HG02623 (cell line): ENCODE data around the gene PLD2.

Source experiments
- ATAC-seq: cut with Tn5 transposase; IDR thresholded peaks from one replicate; pipeline ENCODE4 v1.9.1; 2021; ENCODE audit warnings: moderate library complexity; ENCODE audit not compliant: unreplicated experiment

PLD2 gene, protein sequence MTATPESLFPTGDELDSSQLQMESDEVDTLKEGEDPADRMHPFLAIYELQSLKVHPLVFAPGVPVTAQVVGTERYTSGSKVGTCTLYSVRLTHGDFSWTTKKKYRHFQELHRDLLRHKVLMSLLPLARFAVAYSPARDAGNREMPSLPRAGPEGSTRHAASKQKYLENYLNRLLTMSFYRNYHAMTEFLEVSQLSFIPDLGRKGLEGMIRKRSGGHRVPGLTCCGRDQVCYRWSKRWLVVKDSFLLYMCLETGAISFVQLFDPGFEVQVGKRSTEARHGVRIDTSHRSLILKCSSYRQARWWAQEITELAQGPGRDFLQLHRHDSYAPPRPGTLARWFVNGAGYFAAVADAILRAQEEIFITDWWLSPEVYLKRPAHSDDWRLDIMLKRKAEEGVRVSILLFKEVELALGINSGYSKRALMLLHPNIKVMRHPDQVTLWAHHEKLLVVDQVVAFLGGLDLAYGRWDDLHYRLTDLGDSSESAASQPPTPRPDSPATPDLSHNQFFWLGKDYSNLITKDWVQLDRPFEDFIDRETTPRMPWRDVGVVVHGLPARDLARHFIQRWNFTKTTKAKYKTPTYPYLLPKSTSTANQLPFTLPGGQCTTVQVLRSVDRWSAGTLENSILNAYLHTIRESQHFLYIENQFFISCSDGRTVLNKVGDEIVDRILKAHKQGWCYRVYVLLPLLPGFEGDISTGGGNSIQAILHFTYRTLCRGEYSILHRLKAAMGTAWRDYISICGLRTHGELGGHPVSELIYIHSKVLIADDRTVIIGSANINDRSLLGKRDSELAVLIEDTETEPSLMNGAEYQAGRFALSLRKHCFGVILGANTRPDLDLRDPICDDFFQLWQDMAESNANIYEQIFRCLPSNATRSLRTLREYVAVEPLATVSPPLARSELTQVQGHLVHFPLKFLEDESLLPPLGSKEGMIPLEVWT

DNA sequence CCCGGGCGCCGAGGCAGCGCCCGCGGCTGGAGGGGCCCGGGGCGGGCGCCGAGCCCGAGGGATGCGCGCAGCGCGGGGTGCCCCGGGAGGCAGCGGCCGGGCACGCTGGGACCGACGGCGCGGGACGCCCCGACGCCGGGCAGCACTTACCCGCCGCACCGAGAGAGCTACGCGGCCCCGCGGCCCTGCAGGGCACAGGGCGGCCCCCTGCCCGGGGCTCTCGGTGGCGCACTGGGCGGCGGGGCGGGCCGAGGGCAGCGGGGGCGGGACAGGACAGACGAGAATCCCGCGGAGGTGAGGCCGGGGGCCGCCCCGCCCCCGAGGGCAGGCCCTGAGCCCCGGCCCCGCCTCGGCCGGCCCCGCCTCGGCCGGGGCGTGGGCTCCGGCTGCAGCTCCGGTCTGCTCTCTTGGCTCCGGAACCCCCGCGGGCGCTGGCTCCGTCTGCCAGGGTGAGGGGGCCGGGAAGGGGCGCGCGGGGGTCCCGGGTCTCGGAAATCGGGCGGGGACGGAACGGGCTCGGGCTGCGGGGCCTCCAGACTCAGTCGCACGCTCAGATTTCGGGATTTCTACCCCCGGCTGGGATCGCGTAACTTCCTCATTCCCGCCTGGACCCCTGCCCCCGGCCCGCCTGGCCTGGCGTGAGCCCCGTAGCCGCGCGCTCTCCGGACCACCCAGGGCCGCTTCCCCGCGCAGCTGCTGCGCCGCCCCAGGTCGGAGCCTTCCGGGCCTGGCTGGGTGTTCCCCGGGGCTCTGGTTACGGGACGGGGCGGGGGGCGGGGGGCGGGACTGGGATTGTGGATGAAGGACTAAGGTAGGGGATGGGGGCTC, at the start of gene PLD2:
TSS of gene PLD2 (plus strand) at position 376 of the 828 bp plus-strand sequence. CDS start 621 bp downstream, outside the sequence.
- peak; percentile 92 for ATAC-seq

DNA sequence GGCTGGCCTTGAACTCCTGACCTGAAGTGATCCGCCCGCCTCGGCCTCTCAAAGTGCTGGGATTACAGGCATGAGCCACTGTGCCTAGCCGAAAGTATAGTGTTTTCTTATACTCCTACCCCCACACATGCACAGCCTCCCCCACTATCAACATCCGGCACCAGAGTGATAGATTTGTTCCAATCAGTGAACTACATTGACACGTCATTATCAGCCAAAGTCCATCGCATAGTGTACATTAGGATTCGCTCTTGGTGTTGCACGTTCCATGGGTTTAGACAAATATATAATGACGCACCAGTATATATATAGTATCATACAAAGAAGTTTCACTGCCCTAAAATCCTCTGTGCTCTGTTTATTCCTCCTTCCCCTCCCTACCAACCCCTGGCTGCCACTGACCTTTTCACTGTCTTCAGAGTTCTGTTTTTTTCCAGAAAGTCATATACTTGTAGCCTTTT, 47.1 kb upstream of the PLD2 start:
- no peak for ATAC-seq

DNA sequence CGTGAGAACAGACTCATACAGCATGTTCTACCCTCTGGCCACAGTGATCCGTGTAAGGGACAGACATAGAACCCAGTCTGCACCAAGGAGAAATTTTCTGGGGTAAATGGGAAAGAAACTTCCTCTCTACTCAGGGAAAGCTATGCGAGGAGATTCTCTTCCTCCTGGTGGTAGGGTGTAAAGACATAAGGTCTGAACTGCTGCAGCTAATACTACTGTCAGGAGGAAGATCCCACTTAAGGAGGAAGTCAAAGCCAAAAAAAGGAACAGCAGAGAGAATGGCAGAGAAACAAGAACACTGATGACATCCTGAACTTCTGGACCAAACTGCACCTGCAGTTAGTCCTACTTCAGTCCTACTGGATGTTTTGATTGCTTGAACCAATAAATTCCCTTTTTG, 42.4 kb upstream of the PLD2 start:
- no peak for ATAC-seq

DNA sequence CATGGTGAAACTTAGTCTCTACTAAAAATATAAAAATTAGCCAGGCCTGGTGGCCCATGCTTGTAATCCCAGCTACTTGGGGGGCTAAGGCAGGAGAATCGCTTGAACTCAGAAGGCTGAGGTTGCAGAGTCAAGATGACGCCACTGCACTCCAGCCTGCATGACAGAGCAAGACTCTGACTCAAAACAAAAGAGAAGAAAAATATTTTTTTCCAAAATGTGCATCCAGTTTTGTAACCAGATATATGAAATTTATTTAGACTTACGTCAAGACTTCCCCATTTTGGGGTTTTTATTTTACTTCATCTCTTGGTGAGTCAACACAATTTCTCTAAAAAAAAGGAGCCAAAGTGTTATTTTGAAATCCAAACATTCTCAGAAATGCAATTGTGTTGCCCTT, 40.8 kb upstream of the PLD2 start:
- ATAC-seq: no peak

DNA sequence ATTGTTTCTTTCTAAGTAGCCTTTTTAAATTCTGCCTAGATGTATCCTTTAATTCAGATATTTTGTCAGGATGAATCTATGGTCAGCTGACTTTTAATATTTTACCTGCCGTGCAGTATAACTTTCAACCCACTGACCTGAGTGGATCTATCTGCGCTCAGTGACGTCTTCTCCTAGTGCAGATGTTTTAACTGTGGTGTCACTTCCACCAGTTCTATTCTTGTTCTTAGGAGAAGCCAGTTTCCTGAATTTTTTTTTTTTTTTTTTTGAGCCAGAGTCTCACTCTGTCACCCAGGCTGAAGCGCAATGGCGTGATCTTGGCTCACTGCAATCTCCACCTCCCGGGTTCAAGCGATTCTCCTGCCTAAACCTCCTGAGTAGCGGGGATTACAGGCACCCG, 40.2 kb upstream of the PLD2 start:
- ATAC-seq: no peak

DNA sequence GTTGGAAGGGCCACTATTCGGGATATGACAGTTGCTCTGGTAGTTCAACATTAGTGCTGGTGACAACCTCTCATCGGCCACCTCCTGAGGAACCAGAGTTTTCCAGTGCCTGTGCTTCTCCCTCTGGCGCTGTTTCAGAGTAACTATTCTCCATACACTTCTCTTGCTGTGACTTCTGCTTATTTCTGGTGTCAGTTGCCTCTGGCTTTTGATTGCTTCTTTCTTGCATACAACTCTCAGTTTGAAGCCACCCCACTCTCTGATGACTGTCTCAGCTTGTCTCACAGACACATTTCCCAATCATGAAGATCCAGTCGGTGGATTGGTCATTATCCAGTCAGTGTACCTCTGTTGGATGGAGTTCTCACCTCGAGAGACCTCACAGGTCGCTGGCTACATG, 38.7 kb upstream of the PLD2 start:
- no peak for ATAC-seq

DNA sequence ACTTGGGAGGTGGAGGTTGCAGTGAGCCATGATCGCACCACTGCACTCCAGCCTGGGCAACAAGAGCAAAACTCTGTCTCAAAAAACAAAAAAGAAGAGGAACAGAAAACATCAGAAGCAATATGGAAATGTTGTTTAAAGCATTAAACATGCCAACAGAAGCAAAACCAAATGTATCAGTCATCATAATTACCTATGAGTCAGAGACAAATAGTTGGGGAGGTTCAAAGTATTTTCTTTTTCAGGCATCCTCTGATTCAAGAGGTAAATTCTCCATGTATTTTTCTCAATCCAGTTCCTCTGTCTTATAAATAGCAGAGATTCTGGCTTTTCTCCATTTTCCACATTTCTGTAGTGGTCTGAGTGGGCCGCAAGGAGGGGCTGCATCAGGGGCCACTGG, 37.3 kb upstream of the PLD2 start:
- ATAC-seq: no peak

DNA sequence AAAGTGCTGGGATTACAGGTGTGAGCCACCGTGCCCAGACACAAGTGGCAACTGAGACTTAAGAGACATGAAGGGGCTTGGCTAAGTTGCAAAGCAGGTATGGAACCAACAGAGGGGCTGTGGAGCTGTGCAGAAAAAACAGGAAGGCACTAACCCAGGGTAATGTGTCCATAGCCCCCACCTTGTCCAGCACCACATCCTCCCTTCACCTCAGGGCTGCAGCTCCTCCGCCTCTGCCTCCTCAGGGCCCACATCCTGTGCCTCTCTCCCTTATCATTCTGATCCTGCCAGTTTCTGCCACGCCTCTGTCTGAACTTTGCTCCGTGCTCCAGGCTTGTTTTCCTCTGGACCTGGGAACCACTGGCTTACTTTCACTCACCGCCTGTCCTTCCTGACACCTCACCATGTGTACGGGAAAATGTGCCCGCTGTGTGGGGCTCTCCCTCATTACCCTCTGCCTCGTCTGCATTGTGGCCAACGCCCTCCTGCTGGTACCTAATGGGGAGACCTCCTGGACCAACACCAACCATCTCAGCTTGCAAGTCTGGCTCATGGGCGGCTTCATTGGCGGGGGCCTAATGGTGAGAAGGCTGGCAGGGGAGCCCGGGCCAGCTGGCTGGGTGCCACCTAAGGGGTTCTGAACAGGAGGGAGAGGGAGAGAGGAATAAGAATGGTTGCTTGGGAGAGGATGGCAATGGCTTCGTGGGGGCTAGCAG, 35.3 kb upstream of the PLD2 start, which contains the start of gene TM4SF5:
TSS of gene TM4SF5 (plus strand) at position 368 of the 716 bp plus-strand sequence. CDS start at position 405, 37 bp downstream.
- no peak for ATAC-seq

DNA sequence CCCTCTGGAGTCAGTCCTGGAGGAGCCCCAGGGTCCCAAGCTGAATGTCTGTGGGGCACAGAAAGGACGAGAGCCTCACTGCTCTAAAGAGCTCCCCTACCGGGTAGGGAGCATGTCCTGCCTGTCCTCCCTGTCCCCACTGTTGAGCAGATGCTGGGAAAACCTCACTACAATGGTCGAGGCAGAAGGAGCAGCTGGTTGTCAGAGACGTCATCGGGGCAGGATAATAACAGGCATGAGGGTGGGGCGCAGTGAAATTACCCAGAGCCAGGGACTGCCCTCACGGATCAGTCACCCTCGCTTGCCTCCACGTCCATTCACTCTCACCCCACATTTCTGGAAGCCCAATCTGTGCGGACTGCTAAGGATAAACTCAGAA, 34.7 kb upstream of the PLD2 start:
- no peak for ATAC-seq

DNA sequence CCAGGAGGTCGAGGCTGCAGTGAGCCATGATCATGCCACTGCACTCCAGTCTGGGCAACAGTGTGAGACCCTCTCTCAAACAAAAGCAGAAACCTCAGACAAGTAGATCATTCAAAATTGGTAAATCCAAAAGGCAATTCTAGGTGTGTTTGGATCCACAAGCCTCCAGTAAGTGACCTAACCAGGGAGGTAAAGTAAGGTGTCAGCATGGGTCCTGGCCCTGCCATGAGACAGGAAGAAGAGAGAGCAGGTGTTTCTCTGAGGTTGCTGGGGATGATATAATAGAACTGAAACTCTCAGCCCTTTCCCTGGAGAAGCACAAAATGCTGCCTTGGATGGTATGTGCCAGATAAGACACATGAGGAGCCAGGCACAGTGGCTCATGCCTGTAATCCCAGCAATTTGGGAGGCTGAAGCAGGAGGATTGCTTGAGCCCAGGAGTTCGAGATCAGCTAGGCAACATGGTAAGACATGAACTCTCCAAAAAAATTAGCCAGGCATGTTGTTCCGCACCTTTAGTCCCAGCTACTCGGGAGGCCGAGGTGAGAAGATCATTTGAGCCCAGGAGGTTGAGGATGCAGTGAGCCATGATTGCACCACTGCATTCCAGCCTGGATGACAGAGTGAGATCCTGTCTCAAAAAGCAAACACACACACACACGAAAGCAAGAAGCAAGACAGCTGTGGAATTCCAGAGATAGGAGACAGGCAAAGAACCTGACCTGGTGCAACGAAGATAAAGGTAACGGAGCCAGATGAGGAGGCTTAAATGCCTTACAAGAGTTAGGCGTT, 28.8 kb upstream of the PLD2 start:
- ATAC-seq: no peak

DNA sequence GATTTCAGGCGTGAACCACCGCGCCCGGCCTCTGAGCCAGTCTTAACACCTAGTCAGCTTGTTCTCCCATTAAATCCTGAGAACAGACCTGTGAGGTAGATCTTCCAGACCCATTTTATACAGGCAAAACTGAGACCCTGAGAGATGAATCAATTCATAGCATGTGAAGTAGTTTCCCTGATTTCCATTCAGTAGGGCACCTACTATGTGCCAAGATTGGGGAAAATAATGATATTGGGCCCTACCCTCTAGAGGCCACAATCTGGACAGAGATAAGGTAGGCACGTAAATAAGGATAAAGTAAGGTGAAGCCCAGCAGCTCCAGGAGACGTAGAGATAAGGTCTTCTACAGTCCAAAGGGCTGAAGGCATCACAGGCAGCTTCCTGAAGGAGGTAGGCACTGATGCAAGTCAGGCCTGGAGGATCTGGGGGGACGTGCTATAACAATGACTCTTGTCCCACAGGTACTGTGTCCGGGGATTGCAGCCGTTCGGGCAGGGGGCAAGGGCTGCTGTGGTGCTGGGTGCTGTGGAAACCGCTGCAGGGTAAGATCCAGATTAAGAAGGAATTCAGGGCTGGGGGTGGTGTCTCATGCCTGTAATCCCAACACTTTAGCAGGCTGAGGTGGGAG, 26.5 kb upstream of the PLD2 start:
- no peak for ATAC-seq

DNA sequence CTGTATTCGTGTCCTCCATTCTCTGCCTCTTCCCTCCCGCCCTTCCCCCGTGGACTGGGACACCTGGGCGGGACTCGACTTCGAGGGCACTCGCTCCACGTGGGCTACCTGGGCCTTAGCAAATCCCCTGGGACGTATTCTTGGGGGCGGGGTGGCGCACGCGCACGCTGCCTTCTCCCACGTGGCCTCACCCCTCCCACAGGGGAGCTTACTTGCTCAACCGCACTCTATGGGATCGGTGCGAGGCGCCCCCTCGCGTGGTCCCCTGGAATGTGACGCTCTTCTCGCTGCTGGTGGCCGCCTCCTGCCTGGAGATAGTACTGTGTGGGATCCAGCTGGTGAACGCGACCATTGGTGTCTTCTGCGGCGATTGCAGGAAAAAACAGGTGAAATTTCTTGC, 24.3 kb upstream of the PLD2 start:
- ATAC-seq: no peak

DNA sequence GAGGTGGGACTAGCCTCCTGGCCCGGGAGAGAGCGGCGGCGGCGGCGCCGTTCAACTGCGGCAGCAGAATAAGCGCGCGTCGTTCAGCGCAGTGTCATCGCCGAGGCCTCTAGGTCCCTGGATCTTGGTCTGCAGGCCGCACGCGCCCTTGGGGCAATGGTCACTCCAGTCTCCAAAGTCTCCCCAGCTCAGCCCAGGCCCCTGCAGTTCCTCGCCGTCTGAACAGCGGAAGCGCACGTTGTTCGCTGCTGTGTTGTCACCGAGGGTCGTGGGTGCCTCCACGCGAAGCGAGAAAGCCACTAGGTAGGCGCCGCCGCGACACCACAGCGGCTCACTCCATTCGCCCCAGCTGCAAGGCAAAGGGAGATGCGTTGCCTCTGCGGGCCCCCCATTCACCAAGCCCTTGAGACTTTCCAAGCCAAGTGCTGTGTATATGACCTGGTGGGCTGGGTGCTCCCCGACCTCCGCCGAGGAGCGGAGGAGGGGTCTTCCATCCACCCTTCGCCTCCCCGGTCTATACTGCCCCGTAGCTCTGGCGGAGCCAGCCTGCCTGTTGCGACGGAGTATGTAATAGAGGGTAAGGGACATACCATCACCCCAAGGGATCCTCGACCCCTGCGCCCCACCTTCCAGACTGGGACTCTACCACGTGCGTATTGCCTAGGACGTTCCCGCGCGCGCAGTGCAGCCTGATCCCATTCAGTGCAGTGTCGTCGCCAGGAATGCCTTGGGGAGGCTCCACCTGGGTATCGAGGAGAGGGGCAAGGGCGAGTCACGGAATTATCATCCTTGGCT, 21.4 kb upstream of the PLD2 start:
- no peak for ATAC-seq

DNA sequence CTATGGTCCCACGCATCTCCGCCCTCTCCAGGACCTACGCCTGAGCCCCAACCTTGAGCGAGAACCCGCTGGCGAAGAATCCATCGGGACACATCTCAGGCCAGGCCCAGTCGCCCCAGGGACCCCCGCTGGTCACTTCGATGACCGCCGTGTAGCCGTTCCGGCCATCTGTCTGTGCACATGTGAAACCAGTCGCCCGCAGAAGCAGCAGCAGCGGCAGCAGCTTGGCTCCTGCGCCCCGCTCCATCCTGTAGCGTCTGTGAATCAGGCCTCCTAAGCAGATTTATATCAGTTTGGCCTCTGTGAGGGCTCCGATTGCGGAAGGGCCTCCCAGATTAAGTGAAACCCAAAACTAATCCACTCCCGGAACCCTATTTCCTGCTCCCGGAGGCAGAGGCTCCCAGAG, 20.8 kb upstream of the PLD2 start, which contains the start of gene VMO1:
TSS of gene VMO1 (minus strand) at position 259 of the 406 bp plus-strand sequence. CDS start at position 247, 12 bp downstream.
- ATAC-seq: no peak

DNA sequence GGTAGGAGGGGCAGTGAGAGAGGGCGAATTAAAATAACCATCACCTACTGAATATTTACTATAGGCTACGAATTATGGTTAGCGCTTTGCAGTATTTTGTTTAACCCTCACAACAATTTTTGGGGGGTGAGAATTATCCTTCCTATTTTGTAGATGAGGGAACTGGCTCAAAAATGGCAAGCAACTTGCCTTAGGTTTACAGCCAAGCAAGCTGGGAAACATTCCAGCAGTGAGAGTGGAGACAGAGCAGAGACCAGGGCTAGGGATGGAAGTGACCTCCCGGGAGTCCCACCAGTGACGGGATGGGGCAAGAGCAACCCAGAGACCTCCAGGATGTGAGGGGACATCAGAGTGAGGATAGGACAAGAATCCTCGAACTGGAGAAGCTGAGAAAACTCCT, 20.4 kb upstream of the PLD2 start:
- no peak for ATAC-seq

DNA sequence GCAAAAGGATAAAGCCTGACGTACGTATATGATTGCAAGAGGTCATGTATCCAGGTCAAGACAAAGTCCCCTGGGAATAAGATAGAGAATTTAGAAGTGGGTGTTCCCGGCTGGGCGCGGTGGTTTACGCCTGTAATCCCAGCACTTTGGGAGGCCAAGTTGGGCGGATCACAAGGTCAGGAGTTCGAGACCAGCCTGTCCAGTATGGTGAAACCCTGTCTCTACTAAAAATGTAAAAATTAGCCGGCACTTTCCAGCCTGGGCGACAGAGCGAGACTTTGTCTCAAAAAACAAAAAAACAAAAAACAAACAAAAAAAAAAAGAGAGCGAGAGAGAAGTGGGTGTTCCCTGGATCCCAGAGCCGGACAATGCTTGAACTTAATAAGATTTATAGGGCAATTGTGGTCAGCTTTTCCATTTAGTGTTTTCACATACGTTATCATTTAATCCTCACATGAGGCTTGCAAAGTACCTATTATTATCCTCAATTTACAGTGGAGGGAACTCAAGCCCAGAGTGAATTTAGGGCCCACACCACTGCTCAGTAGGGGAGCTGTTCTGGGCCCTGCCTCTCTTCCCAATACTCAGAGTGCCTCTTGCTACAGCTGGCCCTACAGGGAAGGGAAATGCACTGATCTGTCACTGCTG, 18.7 kb upstream of the PLD2 start:
- ATAC-seq: no peak
